PC-3 (cell line): ENCODE results near the gene AP3B1.

ENCODE experiments used
- CTCF ChIP-seq: fragments of 300-600 bp; sonication (generic); conservative IDR thresholded peaks from 2 replicates; pipeline ENCODE4 v1.5.1; 2017; ENCODE audit warnings: antibody characterized with exemption, low read depth, mild to moderate bottlenecking, low read length
- EZH2 ChIP-seq: fragments of 300-600 bp; sonication (generic); IDR thresholded peaks from one replicate; pipeline ENCODE4 v1.6.1; 2017; ENCODE audit warnings: antibody characterized with exemption, mild to moderate bottlenecking, low read length; ENCODE audit not compliant: unreplicated experiment

GRCh38 chr5:78334811-78335210 is 40.3 kb upstream of the AP3B1 start:
- TF ChIP-seq CTCF (no peak), EZH2 (no peak)
